Left renal cortex interstitium (tissue), 4 donors: ENCODE measurements around the gene MCM6. TPM values are rescaled to one million over a fixed set of nuclear protein-coding genes. Genes with fewer than 3 reads are reported as not detected.
"Not testable (repeated sequence)": the region's sequence is repeated elsewhere in the genome, so short reads cannot be mapped to it uniquely, and the experiment has no call there.

Experiments
- DNase-seq, 4 donors: peaks; one replicate each; pipeline ENCODE4 v3.0.0-alpha.2; 2013; ENCODE audit warnings: low read depth in 4 of 4, low spot score in 2 of 4, missing footprints in 1 of 4
- polyA plus RNA-seq, 4 donors: library from polyadenylated mRNA; unstranded; fragments of 120-200 nt; gene quantifications; one replicate each; pipeline ENCODE4 v1.2.1, GENCODE V29; 2013; ENCODE audit not compliant: insufficient read length in 4 of 4

The MCM6 gene
- polyA plus RNA-seq: 10 to 100 TPM; 58.9 to 66.8 (median 61.3) TPM

DNA sequence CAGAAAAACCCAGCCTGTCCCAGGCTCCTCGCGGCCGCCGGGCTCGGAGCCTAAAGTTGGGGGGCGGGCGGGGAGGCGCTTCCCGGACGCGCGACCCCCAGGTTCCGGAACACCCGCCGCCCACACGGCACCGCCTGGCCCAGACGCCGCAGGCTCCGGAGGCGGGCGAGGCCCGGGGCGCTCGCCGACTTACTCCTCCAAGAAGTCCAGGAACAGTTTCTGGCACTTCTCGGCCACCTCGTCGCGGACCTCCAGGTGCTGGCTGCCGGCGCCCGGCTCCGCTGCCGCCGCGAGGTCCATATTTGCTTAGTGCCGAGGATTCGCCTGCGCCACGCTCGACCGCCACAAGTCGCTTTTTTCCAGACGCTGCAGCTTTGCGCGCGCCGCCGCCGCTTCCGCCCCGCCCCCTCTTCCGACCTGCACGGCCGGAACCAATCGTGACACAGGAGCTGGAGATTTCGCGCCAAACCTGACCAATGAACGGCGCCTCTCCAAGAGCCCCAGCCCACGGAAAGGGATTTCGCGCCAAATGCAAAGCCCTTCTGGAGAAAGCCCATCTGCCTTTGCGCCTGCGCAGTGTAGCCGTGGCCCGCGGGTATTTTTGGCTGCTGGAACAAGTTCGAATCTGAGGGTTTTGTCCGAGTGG is at the start of gene MCM6:
MCM6 (minus strand) TSS at position 378 of the 646 bp plus-strand sequence; CDS start at position 300, 78 bp downstream.
- DNase-seq: peak; percentile 91 to 98 (median 96)

GRCh38 chr2:135925571-135925970 is 49.3 kb upstream of the MCM6 start:
- DNase-seq: no peak

GRCh38 chr2:135916207-135916606 is 40.0 kb upstream of the MCM6 start:
- DNase-seq: peak in 3 of 4 donors; percentile 13 to 39 (median 23)

GRCh38 chr2:135914485-135914884 is 38.2 kb upstream of the MCM6 start:
- no peak for DNase-seq

DNA sequence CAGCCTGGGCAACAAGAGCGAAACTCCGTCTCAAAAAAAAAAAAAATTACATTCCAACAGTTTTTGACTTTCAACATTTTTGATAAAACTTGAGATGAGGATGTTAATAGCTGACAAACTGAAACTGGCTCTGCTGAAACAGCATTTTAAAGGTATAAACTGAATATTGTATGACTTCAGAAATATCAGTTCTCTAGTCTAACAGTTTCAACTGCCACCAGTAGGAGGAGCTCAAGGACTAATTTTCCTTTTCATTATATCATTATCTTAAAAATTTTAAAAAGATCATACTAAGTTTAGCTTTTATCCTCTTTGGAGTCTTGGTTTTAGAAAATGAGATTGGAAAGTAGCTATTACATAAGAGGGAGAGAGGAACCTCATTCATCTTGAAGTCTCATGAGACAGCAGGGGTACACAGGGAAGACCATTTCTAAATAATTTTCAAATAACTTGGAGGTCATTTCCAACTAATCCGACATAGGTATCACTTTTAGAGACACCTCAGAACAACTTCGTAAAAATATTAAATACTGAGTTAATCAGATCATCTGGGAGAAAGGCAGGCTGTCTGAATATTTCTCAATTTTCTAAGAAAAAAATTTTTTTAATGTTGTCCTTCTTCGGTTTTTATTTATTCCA is 37.6 kb upstream of the MCM6 start:
- DNase-seq: peak in 3 of 4 donors; percentile 10 to 21 (median 11)

DNA sequence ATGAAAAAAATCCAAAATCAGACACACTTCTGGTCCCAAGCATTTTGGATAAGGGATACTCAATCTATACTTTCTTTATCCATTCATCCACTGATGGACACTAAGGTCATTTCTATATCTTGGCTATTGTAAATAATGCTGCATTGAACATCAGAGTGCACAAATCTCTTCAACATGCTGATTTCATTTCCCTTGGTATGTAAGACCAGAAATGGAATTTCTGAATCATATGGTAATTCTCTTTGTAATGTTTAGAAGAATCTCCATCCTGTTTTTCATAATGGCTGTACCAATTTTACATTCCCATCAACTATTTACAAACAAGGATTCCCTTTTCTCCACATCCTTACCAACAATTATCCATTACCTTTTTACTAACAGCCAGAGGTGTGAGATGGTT is 33.7 kb upstream of the MCM6 start:
- no peak for DNase-seq

DNA sequence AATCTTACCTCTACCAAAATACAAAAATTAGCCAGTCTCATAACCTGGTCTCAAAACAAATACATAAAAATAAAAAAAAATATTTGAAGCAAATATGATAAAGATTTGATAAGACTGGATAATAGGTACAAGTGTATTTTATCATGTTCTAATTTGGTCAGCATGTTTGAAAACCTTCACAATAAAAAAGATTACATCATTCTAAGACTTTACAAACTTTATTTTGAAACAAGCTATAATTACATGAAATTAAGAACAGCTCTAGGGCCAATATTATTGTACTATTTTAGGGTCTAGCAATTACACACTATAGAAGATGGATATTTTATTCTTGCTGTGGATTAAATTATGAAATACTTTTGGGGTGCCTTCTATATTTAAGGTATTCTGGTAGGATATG is 29.4 kb upstream of the MCM6 start:
- no peak for DNase-seq

DNA sequence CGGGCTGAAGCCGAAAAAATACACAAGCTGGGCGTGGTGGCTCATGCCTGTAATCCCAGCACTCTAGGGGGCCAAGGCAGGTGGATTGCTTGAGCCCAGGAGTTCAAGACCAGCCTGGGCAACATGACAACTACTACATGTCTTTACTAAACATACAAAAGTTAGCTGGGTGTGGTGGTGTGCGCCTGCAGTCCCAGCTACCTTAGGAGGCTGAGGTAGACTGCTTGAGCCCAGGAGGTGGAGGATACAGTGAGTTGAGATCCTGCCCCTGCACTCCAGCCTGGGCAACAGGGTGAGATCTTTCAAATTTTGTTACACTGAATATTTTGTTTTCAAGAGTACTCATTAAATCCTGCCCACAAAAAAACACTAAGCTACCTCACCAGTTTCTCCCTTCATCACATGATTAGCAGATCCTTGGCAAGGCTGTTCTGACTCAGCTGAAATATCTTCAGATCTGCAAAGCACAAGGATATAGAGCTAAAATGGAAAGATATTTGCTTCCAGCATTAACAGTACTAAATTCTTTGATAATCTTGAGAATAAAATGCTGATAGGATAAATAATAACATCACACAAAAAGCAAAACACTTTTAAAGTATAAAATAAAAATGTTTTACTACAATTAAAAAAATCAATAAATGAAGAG is 28.2 kb upstream of the MCM6 start:
- DNase-seq: no peak

DNA sequence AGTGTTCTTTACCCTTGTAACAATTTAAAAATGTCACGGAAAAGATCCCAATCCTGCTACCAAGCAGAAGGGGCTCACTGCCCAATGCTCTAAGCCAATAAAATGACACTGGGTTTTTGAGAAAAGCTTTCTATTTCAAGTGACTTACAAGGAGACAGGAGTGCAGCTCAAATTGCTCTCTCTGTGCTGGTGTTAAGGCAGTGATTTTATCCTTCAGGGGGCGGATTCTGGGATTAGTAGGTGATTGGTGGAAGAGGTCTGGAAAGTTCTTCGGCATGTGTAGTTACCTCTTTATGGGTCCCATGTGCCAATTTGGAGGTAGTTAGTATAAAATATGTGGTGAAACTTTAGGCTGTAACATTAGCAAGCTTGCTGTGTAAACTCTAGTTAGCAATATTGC is 27.4 kb upstream of the MCM6 start:
- no peak for DNase-seq

DNA sequence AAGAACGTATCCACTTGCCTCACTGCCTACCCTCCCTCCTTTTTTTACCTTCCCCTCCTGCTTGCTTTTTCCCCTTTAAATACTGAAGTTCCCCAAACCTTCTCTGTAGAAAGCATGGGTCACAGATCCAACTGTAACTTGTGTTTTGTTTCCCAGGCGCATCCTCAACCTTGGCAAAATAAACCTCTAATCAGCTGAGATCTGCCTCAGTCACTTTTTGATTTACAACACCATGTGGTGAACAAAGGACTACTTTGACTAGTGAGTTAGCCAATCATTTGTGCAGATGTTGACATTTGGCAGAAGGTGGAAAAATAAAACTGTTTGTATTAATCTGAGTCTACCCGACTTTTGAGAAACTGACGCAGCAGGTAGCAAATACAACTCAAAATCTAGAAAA is 23.3 kb upstream of the MCM6 start:
- DNase-seq: no peak

GRCh38 chr2:135898234-135898786 is 22.1 kb upstream of the MCM6 start:
- no peak for DNase-seq

GRCh38 chr2:135894930-135895329 is 18.7 kb upstream of the MCM6 start:
- no peak for DNase-seq

DNA sequence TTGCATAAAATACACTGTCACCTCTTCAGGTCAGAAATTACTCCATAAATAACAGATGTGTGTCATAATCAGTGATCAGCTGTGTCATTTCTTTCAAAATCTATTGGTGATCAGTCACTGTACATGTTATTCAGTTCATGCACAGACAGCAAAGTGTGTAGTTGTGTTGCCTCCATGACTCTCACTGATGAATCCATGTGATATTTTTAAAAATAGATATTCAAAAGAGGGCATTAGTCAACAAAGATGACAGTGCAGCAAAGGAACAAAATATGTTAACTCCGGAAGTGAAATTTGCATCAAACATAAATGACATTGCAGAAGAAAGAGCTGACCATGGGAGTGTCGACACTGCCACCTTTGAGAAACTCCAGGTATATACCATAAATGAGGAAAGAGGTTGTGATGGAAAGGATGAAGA is 17.1 kb upstream of the MCM6 start:
- DNase-seq: no peak

GRCh38 chr2:135890835-135891234 is 14.6 kb upstream of the MCM6 start:
- DNase-seq: no peak

DNA sequence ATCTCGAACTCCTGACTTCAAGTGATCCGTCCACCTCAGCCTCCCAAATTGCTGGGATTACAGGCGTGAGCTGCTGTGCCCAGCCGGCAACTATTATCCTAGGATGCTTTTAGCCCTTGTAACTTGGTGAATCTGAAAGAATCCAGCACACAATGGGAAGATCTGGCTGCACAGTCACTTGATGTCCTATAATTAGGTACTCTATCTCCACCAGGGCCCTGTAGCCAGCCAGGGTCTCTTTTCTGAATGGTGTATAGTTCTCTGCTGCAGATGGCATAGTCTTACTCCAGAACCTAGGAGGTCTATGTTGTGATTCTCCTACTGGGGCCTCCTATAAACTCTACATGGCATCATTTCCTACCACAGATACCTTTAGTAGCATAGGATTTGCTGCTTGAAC is 13.9 kb upstream of the MCM6 start:
- no peak for DNase-seq

GRCh38 chr2:135888587-135888986 is 12.3 kb upstream of the MCM6 start:
- not testable (repeated sequence) for DNase-seq

DNA sequence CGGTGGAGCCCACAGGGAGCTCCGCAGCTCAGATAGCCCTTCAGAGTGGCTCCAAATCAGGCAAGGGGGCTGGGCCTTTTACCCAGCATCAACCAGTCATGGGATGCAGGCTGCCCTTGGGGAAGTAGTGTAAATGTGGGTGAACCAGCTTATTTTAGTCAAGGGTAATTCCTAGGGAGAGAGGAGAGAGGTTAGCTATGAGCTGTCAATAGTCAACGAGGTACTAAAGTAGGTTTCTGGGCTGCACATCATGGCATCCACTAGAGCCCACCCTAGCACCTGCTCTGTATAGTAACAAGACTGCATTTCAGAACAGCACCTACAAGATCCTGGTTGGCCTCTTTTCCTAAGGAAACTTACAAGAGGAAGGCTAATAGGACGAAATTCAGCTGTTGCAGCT is 9.5 kb upstream of the MCM6 start:
- DNase-seq: no peak

DNA sequence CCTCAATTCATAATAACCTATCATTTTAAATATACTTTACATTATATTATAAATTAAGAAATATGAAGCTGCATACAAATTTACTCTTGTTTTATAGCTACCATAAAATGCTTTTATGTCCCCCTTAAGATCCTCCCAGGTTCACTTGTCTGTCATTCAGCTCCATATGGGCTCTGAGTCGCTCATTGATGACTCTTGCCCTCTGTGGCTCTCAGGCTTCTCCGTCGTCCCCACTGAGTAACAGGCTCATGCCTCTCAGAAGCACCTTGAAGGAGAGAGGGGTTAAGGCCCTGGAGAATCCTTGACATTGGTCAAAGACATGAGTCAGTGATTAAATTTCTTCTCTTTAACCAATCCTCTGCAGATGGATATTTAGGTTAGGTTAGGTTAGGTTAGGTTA is 6.2 kb upstream of the MCM6 start:
- no peak for DNase-seq

GRCh38 chr2:135876770-135877169 is 527 bp upstream of the MCM6 start:
- DNase-seq: not testable (repeated sequence)

- DNase-seq: peak; percentile 18 to 40 (median 26)
Measured at GRCh38 chr2:135875491-135876065, 665 bp downstream of the MCM6 start.

DNA sequence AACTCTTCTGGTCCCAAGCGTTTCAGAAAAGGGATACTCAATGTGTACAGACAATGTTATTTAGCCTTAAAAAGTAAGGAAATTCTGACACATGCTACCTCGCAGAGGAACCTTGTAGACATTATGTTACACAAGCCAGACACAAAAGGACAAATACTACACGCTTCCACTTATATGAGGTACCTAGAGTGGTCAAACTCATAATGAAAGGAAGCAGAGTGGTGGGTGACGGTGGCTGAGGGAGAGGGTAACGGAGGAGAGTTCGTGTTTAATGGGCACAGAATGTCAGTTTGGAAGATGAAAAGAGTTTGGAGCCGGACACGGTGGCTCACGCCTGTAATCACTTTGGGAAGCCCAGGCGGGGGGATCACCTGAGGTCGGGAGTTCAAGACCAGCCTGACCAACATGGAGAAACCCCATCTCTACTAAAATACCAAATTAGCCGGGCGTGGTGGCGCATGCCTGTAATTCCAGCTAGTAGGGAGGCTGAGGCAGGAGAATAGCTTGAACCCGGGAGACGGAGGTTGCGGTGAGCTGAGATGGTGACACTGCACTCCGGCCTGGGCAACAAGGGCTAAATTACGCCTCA is 1.4 kb downstream of the MCM6 start:
- no peak for DNase-seq
